GM19452 (cell line): ENCODE data around the gene LIMCH1.
"Not testable (repeated sequence)": the region's sequence is repeated elsewhere in the genome, so short reads cannot be mapped to it uniquely, and the experiment has no call there.

Experiments used
- ATAC-seq: cut with Tn5 transposase; IDR thresholded peaks from one replicate; pipeline ENCODE4 v1.9.1; 2021; ENCODE audit not compliant: unreplicated experiment

Gene LIMCH1

GRCh38 chr4:41719417-41719816, 181.5 kb downstream of the LIMCH1 start:
- ATAC-seq, result no peak

- no peak for ATAC-seq
Measured at GRCh38 chr4:41722181-41722580, 184.2 kb downstream of the LIMCH1 start.

GRCh38 chr4:41723286-41723685, 185.3 kb downstream of the LIMCH1 start:
- no peak for ATAC-seq

GRCh38 chr4:41725254-41725653, 187.3 kb downstream of the LIMCH1 start:
- ATAC-seq, result no peak

GRCh38 chr4:41727861-41728572, 190.1 kb downstream of the LIMCH1 start:
- ATAC-seq, result no peak

GRCh38 chr4:41728573-41728913, 190.6 kb downstream of the LIMCH1 start:
- ATAC-seq, result no peak

GRCh38 chr4:41731569-41732126, 193.7 kb downstream of the LIMCH1 start:
- ATAC-seq, result no peak

- no peak for ATAC-seq
Measured at GRCh38 chr4:41734371-41734770, 196.4 kb downstream of the LIMCH1 start.

- not testable (repeated sequence) for ATAC-seq
Measured at GRCh38 chr4:41737491-41737890, 199.5 kb downstream of the LIMCH1 start.

GRCh38 chr4:41741354-41741753, 203.4 kb downstream of the LIMCH1 start:
- no peak for ATAC-seq

- no peak for ATAC-seq
Measured at GRCh38 chr4:41744572-41745291, 206.8 kb downstream of the LIMCH1 start.

- no peak for ATAC-seq
Measured at GRCh38 chr4:41745292-41746024, 207.5 kb downstream of the LIMCH1 start.

GRCh38 chr4:41746025-41746439, 208.1 kb downstream of the LIMCH1 start:
- no peak for ATAC-seq

GRCh38 chr4:41746440-41747229, 208.7 kb downstream of the LIMCH1 start:
- no peak for ATAC-seq

GRCh38 chr4:41747230-41748055, 209.5 kb downstream of the LIMCH1 start:
- ATAC-seq, result no peak

GRCh38 chr4:41748074-41748570, 210.2 kb downstream of the LIMCH1 start:
- ATAC-seq, result no peak

GRCh38 chr4:41748571-41749475, 210.9 kb downstream of the LIMCH1 start, which contains the start of gene PHOX2B:
Gene PHOX2B (minus strand): TSS chr4:41748725. CDS start chr4:41748610, 115 bp downstream.
- no peak for ATAC-seq

- no peak for ATAC-seq
Measured at GRCh38 chr4:41749631-41750039, 211.7 kb downstream of the LIMCH1 start.
